Measurements from ENCODE around the gene RPL38.

Gene RPL38

GRCh38 chr17:74203439-74204240 lies at the start of gene RPL38:
RPL38 (plus strand) TSS chr17:74203678; CDS start chr17:74203956, 278 bp downstream.
- DNase-seq: peak; percentile 91 to 95 (median 93)

GRCh38 chr17:74153821-74154430 lies 49.6 kb upstream of the RPL38 start:
- no peak for DNase-seq

GRCh38 chr17:74156878-74157277 lies 46.6 kb upstream of the RPL38 start:
- no peak for DNase-seq

- DNase-seq: no peak
Measured at GRCh38 chr17:74157366-74157765, 46.1 kb upstream of the RPL38 start.

GRCh38 chr17:74158761-74159160 lies 44.7 kb upstream of the RPL38 start:
- no peak for DNase-seq

- DNase-seq: no peak
Measured at GRCh38 chr17:74159226-74159840, 44.1 kb upstream of the RPL38 start.

- no peak for DNase-seq
Measured at GRCh38 chr17:74160656-74161502, 42.6 kb upstream of the RPL38 start.

GRCh38 chr17:74161503-74161875 lies 42.0 kb upstream of the RPL38 start:
- no peak for DNase-seq

- DNase-seq: no peak
Measured at GRCh38 chr17:74163271-74163821, 40.1 kb upstream of the RPL38 start.

- DNase-seq: no peak
Measured at GRCh38 chr17:74163836-74164235, 39.6 kb upstream of the RPL38 start.

GRCh38 chr17:74164446-74165045 lies 38.9 kb upstream of the RPL38 start:
- no peak for DNase-seq

- DNase-seq: no peak
Measured at GRCh38 chr17:74165797-74166365, 37.6 kb upstream of the RPL38 start.

GRCh38 chr17:74170924-74171323 lies 32.6 kb upstream of the RPL38 start:
- DNase-seq: no peak

- DNase-seq: no peak
Measured at GRCh38 chr17:74172700-74173099, 30.8 kb upstream of the RPL38 start.

- DNase-seq: peak in 3 of 6 experiments; percentile 5 to 14 (median 8)
Measured at GRCh38 chr17:74176546-74177001, 26.9 kb upstream of the RPL38 start.

GRCh38 chr17:74177018-74177450 lies 26.4 kb upstream of the RPL38 start:
- DNase-seq: no peak

GRCh38 chr17:74179576-74179975 lies 23.9 kb upstream of the RPL38 start:
- DNase-seq: no peak

- DNase-seq: no peak
Measured at GRCh38 chr17:74180336-74180735, 23.1 kb upstream of the RPL38 start.

GRCh38 chr17:74181341-74181740 lies 22.1 kb upstream of the RPL38 start:
- DNase-seq: no peak

GRCh38 chr17:74182041-74182723 lies 21.3 kb upstream of the RPL38 start:
- no peak for DNase-seq

- no peak for DNase-seq
Measured at GRCh38 chr17:74183411-74183810, 20.1 kb upstream of the RPL38 start.

Measured in stimulated activated naive CD4-positive, alpha-beta T cell (primary cell).